GM12864 (cell line): Measurements from ENCODE around the gene TRAF5.

Experiments used
- DNase-seq: peaks from one replicate; pipeline ENCODE4 v3.0.0-alpha.2; 2011; ENCODE audit warnings: low read depth
- H3K4me3 ChIP-seq: 2 replicates; pipeline ENCODE4 v1.5.1; 2011; ENCODE audit warnings: mild to moderate bottlenecking, low read depth, low read length, control low read depth
- TF ChIP-seq, protein P1 (sequence below): IDR thresholded peaks from 2 replicates; pipeline ENCODE4 v1.5.1; 2011; ENCODE audit warnings: low read depth, mild to moderate bottlenecking, moderate library complexity, low read length, control low read depth, inconsistent platforms; ENCODE audit errors: missing control alignments

Gene TRAF5

DNA sequence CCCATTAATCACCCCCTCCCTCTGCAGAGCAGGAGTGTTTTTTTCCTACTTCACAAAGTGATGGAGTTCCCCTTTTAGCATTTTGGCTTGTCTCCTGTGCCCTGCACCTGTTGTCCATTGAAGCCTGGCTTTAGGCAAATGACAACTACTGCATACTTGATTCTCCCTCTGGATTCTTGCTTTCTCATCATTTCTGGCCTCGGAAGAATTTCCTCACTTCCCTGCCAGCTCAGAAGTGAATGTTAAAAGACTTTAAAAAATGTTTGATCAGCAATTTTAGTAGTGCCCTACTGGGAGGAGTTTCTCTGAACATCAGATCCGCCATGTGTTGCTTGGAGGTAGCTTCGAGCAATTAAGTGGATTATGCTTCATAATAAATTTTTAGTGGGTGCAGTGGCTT is 39.4 kb upstream of the TRAF5 start:
- H3K4me3 ChIP-seq: no peak overlapping the region
- no peak for DNase-seq
- TF ChIP-seq, protein P1, sequence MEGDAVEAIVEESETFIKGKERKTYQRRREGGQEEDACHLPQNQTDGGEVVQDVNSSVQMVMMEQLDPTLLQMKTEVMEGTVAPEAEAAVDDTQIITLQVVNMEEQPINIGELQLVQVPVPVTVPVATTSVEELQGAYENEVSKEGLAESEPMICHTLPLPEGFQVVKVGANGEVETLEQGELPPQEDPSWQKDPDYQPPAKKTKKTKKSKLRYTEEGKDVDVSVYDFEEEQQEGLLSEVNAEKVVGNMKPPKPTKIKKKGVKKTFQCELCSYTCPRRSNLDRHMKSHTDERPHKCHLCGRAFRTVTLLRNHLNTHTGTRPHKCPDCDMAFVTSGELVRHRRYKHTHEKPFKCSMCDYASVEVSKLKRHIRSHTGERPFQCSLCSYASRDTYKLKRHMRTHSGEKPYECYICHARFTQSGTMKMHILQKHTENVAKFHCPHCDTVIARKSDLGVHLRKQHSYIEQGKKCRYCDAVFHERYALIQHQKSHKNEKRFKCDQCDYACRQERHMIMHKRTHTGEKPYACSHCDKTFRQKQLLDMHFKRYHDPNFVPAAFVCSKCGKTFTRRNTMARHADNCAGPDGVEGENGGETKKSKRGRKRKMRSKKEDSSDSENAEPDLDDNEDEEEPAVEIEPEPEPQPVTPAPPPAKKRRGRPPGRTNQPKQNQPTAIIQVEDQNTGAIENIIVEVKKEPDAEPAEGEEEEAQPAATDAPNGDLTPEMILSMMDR: no peak

DNA sequence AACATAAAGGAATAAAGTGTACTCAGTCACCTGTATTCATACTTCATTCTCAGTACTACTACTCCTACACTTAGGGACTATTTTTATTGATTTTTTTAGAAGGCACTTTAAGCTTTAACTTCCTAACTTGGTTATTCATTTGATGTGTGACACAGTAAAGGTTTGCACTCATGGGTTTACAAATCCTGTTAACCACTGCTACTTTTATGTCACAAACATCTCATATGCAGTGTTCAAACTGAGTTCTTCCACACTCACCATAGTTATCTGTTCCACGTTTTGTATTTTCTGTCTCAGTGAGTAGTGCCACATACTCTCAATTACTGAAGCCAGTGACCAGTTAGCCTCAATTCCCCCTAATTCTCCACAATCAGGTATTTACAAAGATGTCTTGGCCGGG is 34.2 kb upstream of the TRAF5 start:
- no peak for DNase-seq
- TF ChIP-seq, protein P1: no peak
- no peak overlapping the region for H3K4me3 ChIP-seq

DNA sequence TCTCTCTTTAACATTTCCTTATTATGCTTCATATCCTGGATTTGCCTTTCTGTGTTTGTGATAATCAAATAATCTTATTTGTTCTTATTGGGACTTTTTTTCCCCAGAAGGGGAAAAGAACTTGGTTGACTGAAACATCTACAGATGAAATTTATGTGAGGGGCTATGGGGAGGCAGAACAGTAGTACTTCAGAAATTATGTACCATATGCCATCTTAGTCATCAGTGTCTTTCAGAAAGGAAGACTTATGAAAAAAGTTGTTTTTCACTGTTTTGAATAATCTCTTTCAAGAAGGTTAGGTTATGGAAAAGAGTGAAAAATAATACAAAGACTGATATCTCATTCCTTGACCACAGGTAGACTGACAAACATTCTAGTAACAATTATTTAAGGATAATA is 30.2 kb upstream of the TRAF5 start:
- DNase-seq: no peak
- H3K4me3 ChIP-seq: no peak overlapping the region
- TF ChIP-seq, protein P1: no peak

DNA sequence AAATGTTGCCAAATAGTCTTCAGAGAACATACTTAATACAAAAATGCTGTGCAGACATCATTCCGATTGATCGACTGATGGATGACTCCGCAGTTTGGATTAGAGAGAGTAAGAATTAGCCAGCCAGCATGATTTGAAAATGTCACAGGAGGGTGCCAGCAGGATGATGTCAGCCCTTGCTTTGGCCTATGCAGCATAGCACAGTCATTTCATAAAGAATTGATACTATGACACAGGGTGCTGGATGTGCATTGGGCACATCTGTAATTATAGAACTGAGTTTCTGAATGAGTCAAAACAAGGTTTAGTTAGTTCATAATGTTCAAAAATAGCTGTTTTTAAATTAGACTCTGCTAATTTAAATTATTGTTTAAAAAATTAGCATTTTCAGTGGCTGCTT is 21.6 kb upstream of the TRAF5 start:
- H3K4me3 ChIP-seq: no peak overlapping the region
- TF ChIP-seq, protein P1: no peak
- no peak for DNase-seq

DNA sequence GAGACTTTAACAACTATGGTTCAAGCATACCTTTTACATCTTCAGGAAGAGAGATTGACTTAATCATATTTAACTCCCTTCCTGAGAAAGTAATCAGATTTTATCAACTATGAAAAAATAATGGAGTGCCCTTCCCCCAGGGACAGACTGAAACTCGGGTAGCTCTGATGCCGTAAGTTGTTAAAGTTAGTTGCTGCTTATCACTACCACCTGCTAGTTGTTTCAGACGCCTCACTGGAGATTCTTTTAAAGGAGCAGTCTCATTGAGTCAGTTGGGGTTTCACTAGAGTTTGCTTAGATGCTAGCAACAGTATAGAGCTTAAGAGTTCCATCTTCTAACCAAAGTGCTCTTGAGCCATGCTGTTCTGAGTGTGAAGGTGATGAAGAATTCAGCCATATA is 17.0 kb upstream of the TRAF5 start:
- H3K4me3 ChIP-seq: no peak overlapping the region
- TF ChIP-seq, protein P1: no peak

DNA sequence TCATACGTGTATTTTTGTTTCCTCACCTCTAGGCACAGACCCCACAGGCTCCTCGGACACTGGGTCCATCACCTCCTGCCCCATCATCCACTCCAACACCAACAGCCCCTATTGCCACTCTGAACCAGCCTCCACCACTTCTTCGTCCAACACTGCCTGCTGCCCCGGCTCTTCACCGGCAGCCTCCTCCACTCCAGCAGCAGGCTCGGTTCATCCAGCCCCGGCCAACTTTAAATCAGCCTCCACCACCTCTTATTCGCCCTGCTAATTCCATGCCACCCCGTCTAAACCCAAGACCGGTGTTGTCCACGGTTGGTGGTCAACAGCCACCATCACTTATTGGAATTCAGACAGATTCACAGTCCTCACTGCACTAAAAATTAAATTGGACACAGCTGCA is 13.2 kb upstream of the TRAF5 start:
- TF ChIP-seq, protein P1: no peak
- H3K4me3 ChIP-seq: no peak overlapping the region
- DNase-seq: no peak

More for the DNA sequence above, 17.0 kb upstream of the TRAF5 start:
- no peak for DNase-seq

DNA sequence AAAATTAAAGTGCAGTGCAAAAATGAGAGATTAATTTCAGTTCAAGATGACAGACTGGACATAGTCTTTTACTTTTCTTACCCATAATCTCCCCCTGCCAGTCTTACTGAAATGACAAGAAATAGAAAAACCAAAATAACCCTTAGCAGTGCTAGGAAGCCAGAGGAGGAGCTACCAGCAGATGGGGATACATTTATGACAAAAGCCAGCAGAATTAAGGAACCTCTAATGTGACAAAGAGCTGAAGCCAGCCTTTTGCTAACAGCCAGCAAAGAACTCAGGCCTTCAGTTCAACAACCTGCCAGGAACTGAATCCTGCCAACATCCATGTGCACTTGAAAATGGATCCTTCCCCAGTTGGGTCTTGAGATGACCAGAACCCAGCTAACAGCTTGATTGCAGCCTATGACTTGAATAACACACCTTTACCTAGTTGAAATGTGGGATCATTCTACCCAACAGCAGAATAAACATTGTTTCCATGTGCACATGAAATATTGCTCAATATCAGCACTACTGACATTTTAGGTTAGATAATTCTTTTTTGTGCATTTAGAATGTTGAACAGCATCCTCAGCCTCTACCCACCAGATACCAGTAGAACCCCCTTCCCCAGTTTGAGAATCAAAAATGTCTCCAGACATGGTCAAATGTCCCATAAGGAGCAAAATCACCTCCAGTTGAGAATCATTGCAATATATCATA is 7.9 kb upstream of the TRAF5 start:
- TF ChIP-seq, protein P1: no peak
- no peak for DNase-seq

More for the DNA sequence above, 7.9 kb upstream of the TRAF5 start:
- H3K4me3 ChIP-seq: no peak overlapping the region
